CD4-positive, alpha-beta T cell treated with Interferon alpha-2 for 1 hour (primary cell): ENCODE measurements around the gene DMP1.
"Not testable (repeated sequence)": the region's sequence is repeated elsewhere in the genome, so short reads cannot be mapped to it uniquely, and the experiment has no call there.

Source experiments
- DNase-seq, 2 donors: peaks; one replicate each; pipeline ENCODE4 v3.0.0-alpha.2; 2020 to 2022

Gene DMP1

DNA sequence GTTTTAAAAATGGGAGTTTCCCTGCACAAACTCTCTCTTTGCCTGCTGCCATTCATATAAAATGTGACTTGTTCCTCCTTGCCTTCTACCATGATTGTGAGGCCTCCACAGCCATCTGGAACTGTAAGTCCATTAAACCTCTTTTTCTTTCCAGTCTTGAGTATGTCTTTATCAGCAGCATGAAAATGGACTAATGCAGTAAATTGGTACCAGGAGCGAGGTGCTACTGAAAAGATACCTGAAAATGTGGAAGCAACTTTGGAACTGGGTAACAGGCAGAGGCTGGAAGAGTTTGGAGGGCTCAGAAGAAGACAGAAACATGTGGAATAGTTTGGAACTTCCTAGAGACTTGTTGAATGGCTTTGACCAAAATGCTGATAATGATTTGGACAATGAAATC, 40.9 kb downstream of the DMP1 start:
- not testable (repeated sequence) for DNase-seq

DNA sequence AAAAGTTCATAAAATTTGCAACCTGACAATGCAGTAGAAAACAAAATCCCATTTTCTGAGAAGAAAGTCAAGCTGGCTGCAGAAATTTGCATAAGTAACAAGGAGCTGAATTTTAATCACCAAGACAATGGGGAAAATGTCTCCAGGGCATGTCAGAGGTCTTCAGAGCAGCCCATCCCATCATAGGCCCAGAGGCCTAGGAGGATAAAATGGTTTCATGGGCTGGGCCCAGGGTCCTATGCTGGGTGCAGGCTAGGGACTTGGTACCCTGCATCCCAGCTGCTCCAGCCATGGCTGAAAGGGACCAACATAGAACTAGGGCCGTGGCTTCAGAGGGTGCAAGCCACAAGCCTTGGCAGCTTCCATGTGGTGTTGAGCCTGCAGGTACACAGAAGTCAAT, 42.0 kb downstream of the DMP1 start:
- DNase-seq: not testable (repeated sequence)

DNA sequence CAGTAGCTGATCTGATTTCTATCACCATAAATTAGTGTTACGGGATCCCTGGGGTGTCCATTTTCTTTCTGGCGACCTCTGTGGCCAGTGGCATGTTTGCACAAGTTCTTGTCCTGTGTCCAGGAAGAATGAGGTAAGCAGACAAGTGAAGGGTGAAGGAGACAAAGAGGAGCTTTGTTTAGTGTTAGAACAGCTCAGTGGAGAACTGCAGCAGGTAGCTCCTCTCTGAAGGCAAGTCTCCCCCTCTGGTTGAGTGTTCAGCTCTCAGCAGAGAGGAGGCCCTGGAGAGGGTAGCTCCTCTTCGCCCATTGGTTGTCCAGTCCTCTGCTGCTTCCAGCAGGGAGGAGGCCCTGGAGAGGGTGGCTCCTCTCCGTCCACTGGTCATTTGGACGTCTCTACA, 47.2 kb downstream of the DMP1 start:
- no peak for DNase-seq

DNA sequence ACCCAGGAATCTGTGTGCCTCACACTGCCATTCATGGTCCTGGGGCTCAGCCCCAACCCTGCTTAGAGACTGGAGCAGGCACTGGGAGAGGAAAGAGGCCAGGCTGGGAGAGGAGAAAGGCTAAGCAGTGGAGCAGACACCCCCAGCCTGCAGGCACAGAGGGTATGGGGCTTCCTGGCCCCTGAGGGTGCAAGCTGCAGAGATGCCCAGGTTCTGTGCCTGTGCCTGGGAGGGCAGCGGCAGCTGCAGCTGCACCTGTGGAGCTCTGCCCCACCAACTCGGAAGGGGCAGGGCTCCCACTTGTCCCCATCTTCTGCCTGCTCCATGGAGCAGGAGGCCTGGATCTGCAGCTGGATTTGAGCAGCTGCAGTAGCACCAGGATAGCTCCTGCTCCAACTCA, 47.9 kb downstream of the DMP1 start:
- no peak for DNase-seq

DNA sequence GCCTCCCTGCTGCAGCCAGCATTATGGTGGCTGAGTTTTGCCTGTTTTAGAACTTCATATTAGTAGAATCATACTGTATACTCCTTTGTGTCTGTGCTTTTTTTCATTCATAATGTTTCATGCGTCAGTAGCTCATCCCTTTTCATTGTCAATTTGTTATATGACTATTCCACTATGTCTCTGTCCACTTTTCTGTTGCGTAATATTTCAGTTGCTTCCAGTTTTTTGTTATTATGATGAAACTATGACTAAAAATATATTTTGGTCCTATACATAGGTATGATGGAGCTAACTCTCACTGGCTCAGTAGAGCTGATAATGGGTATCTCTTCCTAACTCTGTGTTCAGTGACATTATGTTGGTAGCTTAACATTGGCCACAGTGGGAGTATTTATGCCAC, 48.3 kb downstream of the DMP1 start:
- no peak for DNase-seq

DNA sequence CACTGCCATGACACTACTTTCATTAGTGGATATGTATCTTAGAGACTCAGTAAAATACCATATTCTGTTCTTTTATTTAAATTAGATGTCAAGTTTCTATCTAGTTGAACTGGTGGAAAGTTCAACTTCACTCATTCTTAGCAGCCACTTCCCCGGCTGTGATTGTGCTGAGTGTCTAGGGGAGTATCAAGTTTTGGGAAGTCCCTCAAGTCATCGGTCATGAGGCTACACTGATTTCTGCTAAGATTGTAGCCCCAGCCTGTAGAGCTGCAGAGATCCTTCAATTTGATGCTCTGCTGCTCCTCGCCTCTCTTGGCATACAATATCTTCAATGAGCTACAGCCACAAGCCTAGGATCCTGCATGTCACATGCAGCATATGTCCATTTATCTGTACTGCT, 53.9 kb downstream of the DMP1 start:
- no peak for DNase-seq

DNA sequence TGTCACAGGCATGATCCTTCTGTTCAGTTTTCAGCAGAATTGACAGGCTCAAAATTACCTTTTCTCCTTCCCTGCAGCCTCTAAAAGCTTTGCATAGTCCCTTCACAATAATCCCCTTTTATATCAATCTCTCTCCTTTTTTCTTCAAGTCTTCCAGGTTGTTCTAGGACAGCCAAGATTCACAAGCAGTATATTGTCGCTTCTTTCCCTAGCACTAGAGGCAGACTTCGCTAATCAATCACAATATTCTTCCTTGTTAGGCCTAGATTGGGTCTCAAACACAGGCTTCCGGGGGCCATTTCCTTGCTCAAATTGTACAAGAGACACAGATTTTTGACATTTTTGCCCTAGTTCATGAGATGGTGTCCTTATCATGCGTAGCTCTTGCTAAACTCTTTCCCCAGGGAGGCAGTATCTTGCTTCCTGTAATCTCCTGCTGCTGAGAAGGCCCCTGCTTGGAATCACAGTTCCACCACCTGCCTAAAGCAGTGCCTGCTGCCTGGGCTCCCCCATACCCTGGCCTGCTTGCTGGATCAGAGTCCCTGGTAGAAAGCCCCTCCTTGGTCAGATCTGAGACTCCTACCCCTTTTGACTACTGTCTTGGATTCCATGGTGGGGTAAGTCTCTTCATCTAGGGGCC, 57.3 kb downstream of the DMP1 start:
- no peak for DNase-seq
